Naive thymus-derived CD4-positive, alpha-beta T cell (primary cell): ENCODE measurements around the gene MAS1. TPM values are rescaled to one million over a fixed set of nuclear protein-coding genes. Genes with fewer than 3 reads are reported as not detected.
"Not testable (repeated sequence)": the region's sequence is repeated elsewhere in the genome, so short reads cannot be mapped to it uniquely, and the experiment has no call there.

Experiments used
- ATAC-seq: fragments of 150-1000 bp; cut with Tn5 transposase; 2 replicates; pipeline ENCODE4 v1.10.0; 2021; ENCODE audit warnings: mild to moderate bottlenecking, moderate library complexity
- CTCF ChIA-PET: fragments of 350-600 bp; sonication (Branson Sonifier 250); formaldehyde crosslinking; loops from one replicate; lab custom pipeline; 2021; ENCODE audit warnings: antibody characterized with exemption; lab: Charles Lee
- POLR2A ChIA-PET: fragments of 350-600 bp; sonication (Branson Sonifier 250); formaldehyde crosslinking; loops from one replicate; lab custom pipeline; 2021; ENCODE audit warnings: antibody characterized with exemption, inconsistent platforms; lab: Charles Lee
- DNase-seq, 9 donors: peaks; one replicate each; pipeline versions ENCODE4 v3.0.0 to v3.0.0-alpha.2; 2020 to 2022; ENCODE audit warnings: mixed read lengths in 1 of 9
- H3K27ac ChIP-seq: one replicate; pipeline ENCODE4 v1.7.0; 2013; ENCODE audit warnings: mild to moderate bottlenecking, low read depth, low read length, moderate library complexity
- H3K27me3 ChIP-seq, 2 donors: one replicate each; pipeline ENCODE4 v1.7.0; 2013; ENCODE audit warnings: low read length in 2 of 2, mild to moderate bottlenecking in 2 of 2, moderate library complexity in 2 of 2; ENCODE audit not compliant: control insufficient read depth in 2 of 2, insufficient read depth in 2 of 2
- H3K36me3 ChIP-seq, 3 experiments: 1 replicate in 2 of 3; 2 replicates in 1 of 3; pipeline ENCODE4 v1.7.0; 2013; ENCODE audit warnings: low read length in 3 of 3, mild to moderate bottlenecking in 3 of 3, moderate library complexity in 1 of 3; ENCODE audit not compliant: insufficient read depth in 3 of 3, control insufficient read depth in 2 of 3
- H3K4me1 ChIP-seq, 2 donors: one replicate each; pipeline ENCODE4 v1.7.0; 2013; ENCODE audit warnings: low read length in 2 of 2, mild to moderate bottlenecking in 2 of 2, moderate library complexity in 1 of 2; ENCODE audit not compliant: control insufficient read depth in 2 of 2, insufficient read depth in 2 of 2
- H3K4me3 ChIP-seq: 2 replicates; pipeline ENCODE4 v1.7.0; 2013; ENCODE audit warnings: mild to moderate bottlenecking, low read length
- H3K9me3 ChIP-seq, 3 experiments: 1 replicate in 2 of 3; 2 replicates in 1 of 3; pipeline ENCODE4 v1.7.0; 2013; ENCODE audit warnings: low read length in 3 of 3; ENCODE audit not compliant: control insufficient read depth in 2 of 3
- H3K27ac Mint-ChIP-seq, 9 donors: one replicate each; pipeline ENCODE4 v1.8.0; 2020 to 2022; ENCODE audit warnings: mixed read lengths in 9 of 9, mild to moderate bottlenecking in 8 of 9, moderate library complexity in 5 of 9, inconsistent platforms in 2 of 9
- H3K27me3 Mint-ChIP-seq, 5 donors: one replicate each; pipeline ENCODE4 v1.8.0; 2021 to 2022; ENCODE audit warnings: mixed read lengths in 5 of 5, mild to moderate bottlenecking in 1 of 5
- H3K36me3 Mint-ChIP-seq, 5 donors: one replicate each; pipeline ENCODE4 v1.8.0; 2020 to 2022; ENCODE audit warnings: mixed read lengths in 5 of 5, mild to moderate bottlenecking in 3 of 5, inconsistent platforms in 1 of 5
- H3K4me1 Mint-ChIP-seq, 7 donors: one replicate each; pipeline ENCODE4 v1.8.0; 2020 to 2022; ENCODE audit warnings: mixed read lengths in 7 of 7, mild to moderate bottlenecking in 3 of 7, inconsistent platforms in 1 of 7
- H3K4me3 Mint-ChIP-seq, 10 donors: one replicate each; pipeline ENCODE4 v1.8.0; 2020 to 2022; ENCODE audit warnings: mild to moderate bottlenecking in 10 of 10, mixed read lengths in 10 of 10, moderate library complexity in 6 of 10, inconsistent platforms in 2 of 10
- H3K9me3 Mint-ChIP-seq, 11 donors: one replicate each; pipeline ENCODE4 v1.8.0; 2020 to 2022; ENCODE audit warnings: mixed read lengths in 11 of 11, mild to moderate bottlenecking in 4 of 11, inconsistent platforms in 1 of 11, moderate library complexity in 1 of 11
- intact Hi-C, 2 donors: fragments of 100-400 bp; cut with micrococcal nuclease; formaldehyde crosslinking; loops; one replicate each; pipeline ENCODE4 v1.15.1; 2023
- polyA plus RNA-seq, 2 donors: library from polyadenylated mRNA; unstranded; fragments of 300-500 nt; fragmentation: Illumina TruSeq; gene quantifications; one replicate each; pipeline ENCODE4 v1.2.3, GENCODE V29; 2021
- total RNA-seq, 6 experiments: library from RNA in 5 of 6; stranded (reverse) in 5 of 6; gene quantifications; 1 replicate in 5 of 6; 2 replicates in 1 of 6; pipeline ENCODE4 v1.2.3 and lab custom pipeline; 2021 to 2026

Gene MAS1
- total RNA-seq, result not detected
- polyA plus RNA-seq, result not detected
- not detected for total RNA-seq (lab: John Stamatoyannopoulos, UW)

DNA sequence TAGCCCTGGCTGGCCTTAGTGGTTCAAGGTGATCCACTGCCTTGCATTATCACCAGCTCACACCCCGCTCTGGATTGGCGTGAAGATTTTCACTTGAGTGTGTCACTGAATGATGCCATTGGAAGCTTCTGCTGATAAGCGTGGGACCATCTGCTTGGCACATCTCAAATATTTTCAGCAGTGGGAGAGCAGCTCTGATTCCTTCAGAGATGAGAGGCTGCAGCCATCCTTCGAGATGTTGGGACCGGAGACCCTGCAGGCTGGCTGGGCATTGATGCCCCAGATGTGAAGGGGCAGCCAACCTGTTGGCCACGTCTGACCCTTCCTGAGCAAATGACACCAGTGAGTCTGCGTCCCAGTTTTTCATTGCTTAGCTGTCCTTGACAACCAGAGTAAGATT lies at the start of gene MAS1:
TSS of gene MAS1 (plus strand) at position 197 of the 400 bp plus-strand sequence. CDS start 15,968 bp downstream, outside the sequence.
- ChIA-PET CTCF (no interaction called here), POLR2A (no interaction called here)
- H3K4me1 ChIP-seq, result no peaks in the 10 kb centered on the region
- no peaks in the 10 kb centered on the region for H3K36me3 Mint-ChIP-seq
- ATAC-seq (no peak), DNase-seq (no peak)
- H3K9me3 ChIP-seq, result no peaks in the 10 kb centered on the region
- H3K4me1 Mint-ChIP-seq, result no peaks in the 10 kb centered on the region
- H3K4me3 ChIP-seq, result no peak within 1 kb of the TSS
- no peaks in the 10 kb centered on the region for H3K27me3 ChIP-seq
- H3K36me3 ChIP-seq, result no peaks in the 10 kb centered on the region
- H3K4me3 Mint-ChIP-seq, result no peak within 1 kb of the TSS
- H3K27ac ChIP-seq, result no peak within 1 kb of the TSS
- intact Hi-C loops, result no loop called here
- peaks cover 29 to 57% (median 55%) of the 10 kb centered on the region in 5 donors for H3K27me3 Mint-ChIP-seq
- H3K27ac Mint-ChIP-seq, result no peak within 1 kb of the TSS
- no peaks in the 10 kb centered on the region for H3K9me3 Mint-ChIP-seq

DNA sequence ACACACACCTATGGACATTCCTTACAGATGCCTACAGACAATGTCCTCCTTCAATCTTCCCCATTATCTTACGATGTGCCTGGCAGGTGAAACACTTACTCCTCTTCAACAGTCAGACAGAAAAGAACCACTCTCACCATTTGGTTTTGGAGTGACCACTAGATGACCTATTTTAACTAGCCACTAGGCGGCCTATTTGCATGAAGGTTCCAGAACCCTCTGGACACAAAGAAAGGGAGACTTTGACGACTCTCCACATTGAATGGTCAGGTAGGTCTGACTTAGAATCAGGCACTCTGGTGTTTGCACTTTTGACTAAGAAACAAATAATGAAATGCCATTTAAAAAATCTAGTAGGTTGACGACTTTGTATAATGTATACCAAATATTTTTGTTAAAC lies 48.8 kb upstream of the MAS1 start:
- no peaks in the 10 kb centered on the region for H3K36me3 ChIP-seq
- no peaks in the 10 kb centered on the region for H3K9me3 ChIP-seq
- Mint-ChIP-seq H3K27me3 (peaks cover 0 to 13% (median 0%) of the 10 kb centered on the region in 5 donors), H3K9me3 (no peaks in the 10 kb centered on the region), H3K27ac (no peak overlapping the region), H3K4me1 (peaks cover 1 to 13% (median 7%) of the 10 kb centered on the region in 7 donors), H3K4me3 (no peak overlapping the region), H3K36me3 (no peaks in the 10 kb centered on the region)
- no peak for DNase-seq
- intact Hi-C loops, result no loop called here
- no peak overlapping the region for H3K27ac ChIP-seq
- no peak for ATAC-seq
- no peaks in the 10 kb centered on the region for H3K4me1 ChIP-seq
- no peak overlapping the region for H3K4me3 ChIP-seq
- POLR2A ChIA-PET, result no interaction called here
- CTCF ChIA-PET, result no interaction called here
- H3K27me3 ChIP-seq, result no peaks in the 10 kb centered on the region

DNA sequence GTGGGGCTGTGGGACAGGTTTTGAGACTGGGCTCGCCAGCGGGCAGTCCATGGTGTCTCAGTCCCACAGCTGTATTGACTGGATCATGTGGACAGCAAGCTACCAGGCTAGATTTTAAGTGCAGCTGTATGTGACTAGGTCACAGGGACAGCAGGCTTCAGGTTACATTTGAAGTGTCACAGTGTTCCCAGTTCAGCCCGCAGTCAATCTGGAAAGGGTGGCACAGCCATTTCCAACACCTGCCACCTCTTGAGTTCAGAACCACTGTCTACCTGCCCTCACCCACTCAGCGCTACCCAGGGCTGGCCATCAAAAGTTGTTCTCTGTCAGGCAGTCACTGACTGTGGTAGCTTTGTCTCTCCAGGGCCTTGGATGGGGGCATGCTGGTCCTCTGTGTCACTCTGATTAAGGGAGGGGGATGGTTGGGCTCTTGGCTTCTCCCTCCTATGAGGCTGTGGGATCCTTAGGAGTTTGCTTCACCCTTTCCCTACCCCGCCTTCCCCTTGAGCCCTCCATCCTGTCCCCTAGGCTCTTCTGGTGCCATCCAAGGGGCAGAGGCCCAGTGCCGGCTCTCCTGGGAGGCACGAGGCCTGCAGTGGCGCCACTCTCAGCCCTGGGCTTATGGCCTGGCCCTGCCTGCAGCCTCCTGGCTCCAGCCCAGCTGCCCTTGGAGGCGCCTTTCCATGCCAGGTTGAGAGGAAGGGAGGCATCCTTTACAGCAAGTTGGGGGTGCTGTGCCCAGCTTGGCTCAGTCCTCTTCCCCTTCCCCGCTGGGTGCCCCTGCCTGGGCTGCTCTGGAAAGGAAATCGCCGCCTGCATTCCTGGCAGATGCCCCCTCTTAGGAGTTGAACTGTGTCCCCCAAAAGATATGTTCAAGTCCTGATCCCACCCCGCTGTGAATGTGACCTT lies 45.8 kb upstream of the MAS1 start:
- intact Hi-C loops, result no loop called here
- H3K4me3 Mint-ChIP-seq, result no peak overlapping the region
- Histone ChIP-seq H3K27me3 (no peaks in the 10 kb centered on the region), H3K4me3 (no peak overlapping the region), H3K4me1 (no peaks in the 10 kb centered on the region), H3K36me3 (no peaks in the 10 kb centered on the region), H3K9me3 (no peaks in the 10 kb centered on the region), H3K27ac (no peak overlapping the region)
- ChIA-PET CTCF (interaction anchor here (0.7 kb wide), 1 partner anchor 25 kb away, joined by 3 read pairs; no protein-coding TSS in a partner anchor), POLR2A (interaction anchor here (0.6 to 0.8 kb wide), 3 partner anchors 118 to 157 kb away, joined by 3 read pairs; partner anchors contain the start of gene WTAP)
- DNase-seq (no peak), ATAC-seq (no peak)
- H3K27ac Mint-ChIP-seq, result peak overlapping the region in 2 of 9 donors; percentile 36 to 37
- H3K27me3 Mint-ChIP-seq, result peaks cover 0 to 7% (median 0%) of the 10 kb centered on the region in 5 donors
- H3K36me3 Mint-ChIP-seq, result peaks cover 0 to 7% (median 0%) of the 10 kb centered on the region in 5 donors
- H3K9me3 Mint-ChIP-seq, result peaks cover 0 to 13% (median 7%) of the 10 kb centered on the region in 11 donors
- peaks cover 1 to 13% (median 7%) of the 10 kb centered on the region in 7 donors for H3K4me1 Mint-ChIP-seq

DNA sequence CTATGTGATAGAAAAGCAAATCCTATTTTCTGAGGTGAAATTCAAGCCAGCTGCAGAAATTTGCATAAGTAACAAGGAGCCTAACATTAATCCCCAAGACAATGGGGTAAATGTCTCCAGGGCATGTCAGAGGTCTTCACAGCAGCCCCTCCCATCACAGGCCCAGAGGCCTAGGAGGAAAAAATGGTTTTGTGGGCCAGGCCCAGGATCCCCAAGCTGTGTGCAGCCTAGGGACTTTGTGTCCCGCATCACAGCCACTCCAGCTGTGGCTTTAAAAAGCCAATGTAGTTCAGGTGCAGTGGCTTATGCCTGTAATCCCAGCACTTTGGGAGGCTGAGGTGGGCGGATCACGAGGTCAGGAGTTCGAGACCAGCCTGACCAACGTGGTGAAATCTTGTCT lies 42.2 kb upstream of the MAS1 start:
- H3K4me1 Mint-ChIP-seq, result peaks cover 1 to 13% (median 7%) of the 10 kb centered on the region in 7 donors
- intact Hi-C loops, H3K4me3 Mint-ChIP-seq, CTCF ChIA-PET, POLR2A ChIA-PET, H3K27ac Mint-ChIP-seq, H3K27me3 ChIP-seq, H3K4me3 ChIP-seq, H3K27ac ChIP-seq, H3K36me3 ChIP-seq, ATAC-seq, H3K36me3 Mint-ChIP-seq, H3K27me3 Mint-ChIP-seq, DNase-seq, H3K4me1 ChIP-seq, H3K9me3 ChIP-seq: not testable (repeated sequence)
- peaks cover 0 to 13% (median 7%) of the 10 kb centered on the region in 11 donors for H3K9me3 Mint-ChIP-seq

DNA sequence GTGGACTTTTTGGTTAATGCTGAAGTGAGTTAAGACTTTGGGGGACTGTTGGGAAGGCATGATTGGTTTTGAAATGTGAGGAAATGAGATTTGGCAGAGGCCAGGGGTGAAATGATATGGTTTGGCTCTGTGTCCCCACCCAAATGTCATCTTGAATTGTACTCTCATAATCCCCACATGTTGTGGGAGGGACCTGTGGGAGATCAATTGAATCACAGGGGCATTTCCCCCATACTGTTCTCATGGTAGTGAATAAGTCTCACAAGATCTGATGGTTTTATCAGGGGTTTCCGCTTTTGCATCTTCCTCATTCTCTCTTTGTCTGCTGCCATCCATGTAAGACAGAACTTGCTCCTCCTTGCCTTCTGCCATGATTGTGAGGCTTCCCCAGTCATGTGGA lies 40.9 kb upstream of the MAS1 start:
- CTCF ChIA-PET, result interaction anchor here (1.0 kb wide), 1 partner anchor 129 kb away, joined by 3 read pairs; no protein-coding TSS in a partner anchor
- intact Hi-C loops, result loop anchor here in 1 of 2 donors (10.0 kb wide), 1 partner anchor 115 kb away; the partner anchor contains the start of gene IGF2R
- H3K4me3 ChIP-seq, DNase-seq, H3K36me3 ChIP-seq, H3K36me3 Mint-ChIP-seq, H3K27ac ChIP-seq, H3K27me3 ChIP-seq, H3K4me3 Mint-ChIP-seq, H3K9me3 ChIP-seq, H3K4me1 ChIP-seq, H3K4me1 Mint-ChIP-seq, ATAC-seq, POLR2A ChIA-PET, H3K27ac Mint-ChIP-seq: not testable (repeated sequence)
- Mint-ChIP-seq H3K27me3 (peaks cover 0 to 18% (median 0%) of the 10 kb centered on the region in 5 donors), H3K9me3 (peaks cover 0 to 13% (median 7%) of the 10 kb centered on the region in 11 donors)

DNA sequence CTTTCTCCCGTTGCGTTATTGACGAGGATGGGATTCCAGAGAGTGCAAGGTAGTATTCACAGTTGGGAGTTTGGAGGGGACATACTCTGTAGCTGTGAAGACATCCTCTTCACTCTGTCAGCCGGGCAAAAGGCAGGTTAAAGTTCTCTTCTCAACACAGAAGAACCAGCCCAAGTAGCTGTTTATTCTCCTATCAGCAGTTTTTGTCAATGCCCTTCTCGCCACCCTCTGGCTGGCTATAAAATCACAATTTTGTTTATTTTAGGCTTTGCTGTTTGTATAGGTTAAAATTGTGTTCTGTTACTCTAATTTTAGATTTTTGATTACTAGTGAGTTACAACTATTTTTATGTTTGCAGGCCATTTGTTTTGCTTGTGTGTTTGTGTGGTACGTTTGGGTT lies 37.9 kb upstream of the MAS1 start:
- Mint-ChIP-seq H3K9me3 (peaks cover 2 to 21% (median 15%) of the 10 kb centered on the region in 11 donors), H3K27me3 (peaks cover 0 to 37% (median 0%) of the 10 kb centered on the region in 5 donors), H3K36me3 (peaks cover 0 to 8% (median 6%) of the 10 kb centered on the region in 5 donors), H3K4me1 (peaks cover 0 to 6% (median 0%) of the 10 kb centered on the region in 7 donors), H3K27ac (peak overlapping the region in 1 of 9 donors; percentile 38), H3K4me3 (no peak overlapping the region)
- Histone ChIP-seq H3K4me1 (no peaks in the 10 kb centered on the region), H3K27ac (no peak overlapping the region), H3K4me3 (no peak overlapping the region), H3K36me3 (no peaks in the 10 kb centered on the region), H3K9me3 (no peaks in the 10 kb centered on the region), H3K27me3 (no peaks in the 10 kb centered on the region)
- peak; percentile 37 for ATAC-seq
- DNase-seq, result peak in 6 of 9 donors; percentile 12 to 59 (median 41)
- CTCF ChIA-PET, result interaction anchor here (0.6 to 2.4 kb wide), 6 partner anchors 15 to 162 kb away, joined by 3 to 12 read pairs (median 6); no protein-coding TSS in a partner anchor
- intact Hi-C loops, result loop anchor here (1.0 to 10.0 kb wide), 4 partner anchors 64 to 162 kb away; partner anchors contain the start of genes TCP1 (in 2 of the 2) and IGF2R (in 1 of the 2)
- POLR2A ChIA-PET, result interaction anchor here (0.6 to 1.2 kb wide), 3 partner anchors 53 to 131 kb away, joined by 3 to 4 read pairs (median 3); partner anchors contain the start of genes MRPL18 and PNLDC1
